Type B pancreatic cell (in vitro differentiated cells): ENCODE measurements around the gene ZNF205. TPM values are rescaled to one million over a fixed set of nuclear protein-coding genes. Genes with fewer than 3 reads are reported as not detected.
A peak's percentile ranks its signal among the peaks of the same experiment; 100 is the strongest.

Source experiments
- DNase-seq: peaks from one replicate; pipeline ENCODE4 v3.0.0; 2021; ENCODE audit warnings: mixed read lengths; ENCODE audit not compliant: unreplicated experiment; ENCODE audit errors: extremely low spot score
- H3K27ac Mint-ChIP-seq: 2 replicates; pipeline ENCODE4 v1.8.0; 2021; ENCODE audit warnings: mild to moderate bottlenecking, mixed read lengths
- H3K27me3 Mint-ChIP-seq: 2 replicates; pipeline ENCODE4 v1.8.0; 2021; ENCODE audit warnings: mixed read lengths
- H3K36me3 Mint-ChIP-seq: 2 replicates; pipeline ENCODE4 v1.8.0; 2021; ENCODE audit warnings: mixed read lengths
- H3K4me1 Mint-ChIP-seq: one replicate; pipeline ENCODE4 v1.8.0; 2021; ENCODE audit warnings: mixed read lengths; ENCODE audit not compliant: unreplicated experiment
- H3K4me3 Mint-ChIP-seq: 2 replicates; pipeline ENCODE4 v1.8.0; 2021; ENCODE audit warnings: mild to moderate bottlenecking, mixed read lengths
- H3K9me3 Mint-ChIP-seq: 2 replicates; pipeline ENCODE4 v1.8.0; 2021; ENCODE audit warnings: mixed read lengths
- CTCF ChIP-seq: fragments of 200-600 bp; sonication (generic); conservative IDR thresholded peaks from 2 replicates; pipeline ENCODE4 v1.5.0; 2021; ENCODE audit warnings: antibody characterized with exemption, mild to moderate bottlenecking
- long read RNA-seq: library from polyadenylated mRNA; unstranded; transcript quantifications from one replicate; pipeline ENCODE4 v2.0.0, GENCODE V29; 2020
- total RNA-seq: library from RNA; stranded (reverse); gene quantifications from 2 replicates; pipeline ENCODE4 v1.2.1, GENCODE V29; 2021; ENCODE audit warnings: low replicate concordance

The ZNF205 gene
- 15.0 and 18.2 TPM in 2 replicates for total RNA-seq
- long read RNA-seq: 0 reads

GRCh38 chr16:3112058-3112880 is at the start of gene ZNF205:
TSS of gene ZNF205 (plus strand) at chr16:3112586. CDS start at chr16:3113431, 845 bp downstream.
- H3K27ac Mint-ChIP-seq: peak within 1 kb of the TSS; percentile 86
- DNase-seq: peak; percentile 81
- H3K36me3 Mint-ChIP-seq: no peaks in the 10 kb centered on the region
- H3K4me3 Mint-ChIP-seq: peak within 1 kb of the TSS; percentile 93
- no peaks in the 10 kb centered on the region for H3K27me3 Mint-ChIP-seq
- peaks cover 23% of the 10 kb centered on the region for H3K4me1 Mint-ChIP-seq
- H3K9me3 Mint-ChIP-seq: no peaks in the 10 kb centered on the region
- TF ChIP-seq CTCF: no peak

- Mint-ChIP-seq H3K36me3 (no peaks in the 10 kb centered on the region), H3K27me3 (no peaks in the 10 kb centered on the region), H3K4me3 (no peak overlapping the region), H3K4me1 (no peaks in the 10 kb centered on the region), H3K27ac (no peak overlapping the region), H3K9me3 (no peaks in the 10 kb centered on the region)
- no peak for TF ChIP-seq CTCF
- no peak for DNase-seq
These were observed 48.6 kb upstream of the ZNF205 start for GRCh38 chr16:3063625-3064386.

GRCh38 chr16:3065069-3065741 is 47.2 kb upstream of the ZNF205 start, which contains the start of gene IL32:
TSS of gene IL32 (plus strand) at chr16:3065640. CDS start at chr16:3065812, 172 bp downstream.
- Mint-ChIP-seq H3K27me3 (no peaks in the 10 kb centered on the region), H3K36me3 (no peaks in the 10 kb centered on the region)
- no peak for DNase-seq

GRCh38 chr16:3065742-3066439 is 46.5 kb upstream of the ZNF205 start:
- H3K27me3 Mint-ChIP-seq: no peaks in the 10 kb centered on the region
- H3K4me1 Mint-ChIP-seq: no peaks in the 10 kb centered on the region
- TF ChIP-seq CTCF: no peak
- no peaks in the 10 kb centered on the region for H3K9me3 Mint-ChIP-seq
- peak overlapping the region; percentile 65 for H3K27ac Mint-ChIP-seq
- no peaks in the 10 kb centered on the region for H3K36me3 Mint-ChIP-seq
- no peak for DNase-seq
- H3K4me3 Mint-ChIP-seq: no peak overlapping the region

More at GRCh38 chr16:3065069-3065741, 47.2 kb upstream of the ZNF205 start, which contains the start of gene IL32:
- Mint-ChIP-seq H3K27ac (peak within 1 kb of the TSS; percentile 65), H3K9me3 (no peaks in the 10 kb centered on the region), H3K4me3 (no peak within 1 kb of the TSS), H3K4me1 (no peaks in the 10 kb centered on the region)
- no peak for TF ChIP-seq CTCF

- H3K27ac Mint-ChIP-seq: no peak overlapping the region
- no peaks in the 10 kb centered on the region for H3K27me3 Mint-ChIP-seq
- no peak for DNase-seq
- H3K4me3 Mint-ChIP-seq: no peak overlapping the region
- H3K9me3 Mint-ChIP-seq: no peaks in the 10 kb centered on the region
- no peaks in the 10 kb centered on the region for H3K36me3 Mint-ChIP-seq
- TF ChIP-seq CTCF: no peak
- no peaks in the 10 kb centered on the region for H3K4me1 Mint-ChIP-seq
These were observed 46.0 kb upstream of the ZNF205 start for GRCh38 chr16:3066440-3066748.
